ENCODE measurements around the gene PLXNA2. TPM values are rescaled to one million over a fixed set of nuclear protein-coding genes. Genes with fewer than 3 reads are reported as not detected.

The PLXNA2 gene
- total RNA-seq, result under 1 TPM; 0.15 to 0.71 (median 0.35) TPM

- H3K27me3 Mint-ChIP-seq (ENCODE audit: low read depth), result peaks cover 23% of the 10 kb centered on the region
- no peaks in the 10 kb centered on the region for H3K9me3 Mint-ChIP-seq
- peaks cover 1% of the 10 kb centered on the region for H3K36me3 Mint-ChIP-seq (ENCODE audit: insufficient read depth)
- peak within 1 kb of the TSS; percentile 82 for H3K4me3 Mint-ChIP-seq
- ATAC-seq, result peak; percentile 67 to 73
- peaks cover 11% of the 10 kb centered on the region for H3K4me1 Mint-ChIP-seq (ENCODE audit: low read depth)
- DNase-seq, result peak; percentile 51
Observed at GRCh38 chr1:208243967-208244916, at the start of gene PLXNA2. TSS of gene PLXNA2 (minus strand) at chr1:208244384. CDS start at chr1:208217922, 26,462 bp downstream.

- ATAC-seq (no peak), DNase-seq (no peak)
- no peak overlapping the region for H3K4me3 Mint-ChIP-seq
- H3K4me1 Mint-ChIP-seq (ENCODE audit: low read depth), result no peaks in the 10 kb centered on the region
- H3K36me3 Mint-ChIP-seq (ENCODE audit: insufficient read depth), result no peaks in the 10 kb centered on the region
- peaks cover 32% of the 10 kb centered on the region for H3K27me3 Mint-ChIP-seq (ENCODE audit: low read depth)
- H3K9me3 Mint-ChIP-seq, result no peaks in the 10 kb centered on the region
Observed at GRCh38 chr1:208292908-208293307, 48.7 kb upstream of the PLXNA2 start.

GRCh38 chr1:208291923-208292711 lies 47.9 kb upstream of the PLXNA2 start:
- H3K4me1 Mint-ChIP-seq (ENCODE audit: low read depth), result no peaks in the 10 kb centered on the region
- H3K36me3 Mint-ChIP-seq (ENCODE audit: insufficient read depth), result no peaks in the 10 kb centered on the region
- peaks cover 31% of the 10 kb centered on the region for H3K27me3 Mint-ChIP-seq (ENCODE audit: low read depth)
- no peak for DNase-seq
- no peak overlapping the region for H3K4me3 Mint-ChIP-seq
- no peaks in the 10 kb centered on the region for H3K9me3 Mint-ChIP-seq
- no peak for ATAC-seq

GRCh38 chr1:208291129-208291528 lies 46.9 kb upstream of the PLXNA2 start:
- no peaks in the 10 kb centered on the region for H3K36me3 Mint-ChIP-seq (ENCODE audit: insufficient read depth)
- DNase-seq (no peak), ATAC-seq (no peak)
- H3K9me3 Mint-ChIP-seq, result no peaks in the 10 kb centered on the region
- no peak overlapping the region for H3K4me3 Mint-ChIP-seq
- peaks cover 31% of the 10 kb centered on the region for H3K27me3 Mint-ChIP-seq (ENCODE audit: low read depth)
- H3K4me1 Mint-ChIP-seq (ENCODE audit: low read depth), result no peaks in the 10 kb centered on the region

GRCh38 chr1:208289716-208290115 lies 45.5 kb upstream of the PLXNA2 start:
- no peaks in the 10 kb centered on the region for H3K36me3 Mint-ChIP-seq (ENCODE audit: insufficient read depth)
- no peaks in the 10 kb centered on the region for H3K9me3 Mint-ChIP-seq
- H3K4me3 Mint-ChIP-seq, result no peak overlapping the region

GRCh38 chr1:208288495-208288894 lies 44.3 kb upstream of the PLXNA2 start:
- ATAC-seq (no peak), DNase-seq (no peak)
- Mint-ChIP-seq H3K9me3 (no peaks in the 10 kb centered on the region), H3K36me3 (ENCODE audit: insufficient read depth) (no peaks in the 10 kb centered on the region), H3K27me3 (ENCODE audit: low read depth) (peaks cover 18% of the 10 kb centered on the region), H3K4me3 (no peak overlapping the region), H3K4me1 (ENCODE audit: low read depth) (no peaks in the 10 kb centered on the region)

More at GRCh38 chr1:208289716-208290115, 45.5 kb upstream of the PLXNA2 start:
- Mint-ChIP-seq H3K27me3 (ENCODE audit: low read depth) (peaks cover 22% of the 10 kb centered on the region), H3K4me1 (ENCODE audit: low read depth) (no peaks in the 10 kb centered on the region)
- DNase-seq (no peak), ATAC-seq (no peak)

- DNase-seq, result no peak
- no peak overlapping the region for H3K4me3 Mint-ChIP-seq
- no peaks in the 10 kb centered on the region for H3K4me1 Mint-ChIP-seq (ENCODE audit: low read depth)
- no peaks in the 10 kb centered on the region for H3K36me3 Mint-ChIP-seq (ENCODE audit: insufficient read depth)
- no peaks in the 10 kb centered on the region for H3K9me3 Mint-ChIP-seq
- ATAC-seq, result no peak
- H3K27me3 Mint-ChIP-seq (ENCODE audit: low read depth), result peaks cover 20% of the 10 kb centered on the region
Observed at GRCh38 chr1:208280681-208281450, 36.7 kb upstream of the PLXNA2 start.

GRCh38 chr1:208279826-208280588 lies 35.8 kb upstream of the PLXNA2 start:
- no peaks in the 10 kb centered on the region for H3K9me3 Mint-ChIP-seq
- no peak overlapping the region for H3K4me3 Mint-ChIP-seq
- H3K36me3 Mint-ChIP-seq (ENCODE audit: insufficient read depth), result no peaks in the 10 kb centered on the region
- H3K27me3 Mint-ChIP-seq (ENCODE audit: low read depth), result peaks cover 26% of the 10 kb centered on the region
- H3K4me1 Mint-ChIP-seq (ENCODE audit: low read depth), result no peaks in the 10 kb centered on the region
- ATAC-seq (no peak), DNase-seq (no peak)

- no peaks in the 10 kb centered on the region for H3K9me3 Mint-ChIP-seq
- ATAC-seq (no peak), DNase-seq (no peak)
- peaks cover 37% of the 10 kb centered on the region for H3K27me3 Mint-ChIP-seq (ENCODE audit: low read depth)
- H3K4me1 Mint-ChIP-seq (ENCODE audit: low read depth), result no peaks in the 10 kb centered on the region
- no peaks in the 10 kb centered on the region for H3K36me3 Mint-ChIP-seq (ENCODE audit: insufficient read depth)
- no peak overlapping the region for H3K4me3 Mint-ChIP-seq
Observed at GRCh38 chr1:208278638-208279037, 34.5 kb upstream of the PLXNA2 start.

- Mint-ChIP-seq H3K27me3 (ENCODE audit: low read depth) (peaks cover 40% of the 10 kb centered on the region), H3K9me3 (no peaks in the 10 kb centered on the region), H3K4me1 (ENCODE audit: low read depth) (no peaks in the 10 kb centered on the region), H3K36me3 (ENCODE audit: insufficient read depth) (no peaks in the 10 kb centered on the region), H3K4me3 (no peak overlapping the region)
- DNase-seq (no peak), ATAC-seq (no peak)
Observed at GRCh38 chr1:208276757-208277435, 32.7 kb upstream of the PLXNA2 start.

GRCh38 chr1:208275083-208275482 lies 30.9 kb upstream of the PLXNA2 start:
- Mint-ChIP-seq H3K36me3 (ENCODE audit: insufficient read depth) (no peaks in the 10 kb centered on the region), H3K9me3 (no peaks in the 10 kb centered on the region), H3K4me3 (no peak overlapping the region), H3K27me3 (ENCODE audit: low read depth) (peaks cover 41% of the 10 kb centered on the region), H3K4me1 (ENCODE audit: low read depth) (no peaks in the 10 kb centered on the region)
- no peak for DNase-seq
- ATAC-seq, result no peak

GRCh38 chr1:208273386-208274017 lies 29.3 kb upstream of the PLXNA2 start:
- DNase-seq, result no peak
- H3K27me3 Mint-ChIP-seq (ENCODE audit: low read depth), result peaks cover 45% of the 10 kb centered on the region

GRCh38 chr1:208272713-208273112 lies 28.5 kb upstream of the PLXNA2 start:
- Mint-ChIP-seq H3K9me3 (no peaks in the 10 kb centered on the region), H3K36me3 (ENCODE audit: insufficient read depth) (no peaks in the 10 kb centered on the region), H3K4me1 (ENCODE audit: low read depth) (no peaks in the 10 kb centered on the region), H3K27me3 (ENCODE audit: low read depth) (peaks cover 52% of the 10 kb centered on the region), H3K4me3 (no peak overlapping the region)
- DNase-seq, result no peak
- no peak for ATAC-seq

More at GRCh38 chr1:208273386-208274017, 29.3 kb upstream of the PLXNA2 start:
- no peaks in the 10 kb centered on the region for H3K4me1 Mint-ChIP-seq (ENCODE audit: low read depth)
- ATAC-seq, result no peak
- H3K4me3 Mint-ChIP-seq, result no peak overlapping the region
- no peaks in the 10 kb centered on the region for H3K9me3 Mint-ChIP-seq
- H3K36me3 Mint-ChIP-seq (ENCODE audit: insufficient read depth), result no peaks in the 10 kb centered on the region
